Activated CD8-positive, alpha-beta T cell treated with anti-CD3 and anti-CD28 coated beads, Interleukin-2, amount 10 ng/mL, durations not matched to agents 7 days and 5 days (primary cell): ENCODE data around the gene TUBB4B. TPM values are rescaled to one million over a fixed set of nuclear protein-coding genes. Genes with fewer than 3 reads are reported as not detected.
"Not testable (repeated sequence)": the region's sequence is repeated elsewhere in the genome, so short reads cannot be mapped to it uniquely, and the experiment has no call there.

ENCODE experiments used
- ATAC-seq: fragments of 150-1000 bp; cut with Tn5 transposase; one replicate; pipeline ENCODE4 v1.10.0; 2021; ENCODE audit warnings: moderate library complexity
- CTCF ChIA-PET: fragments of 350-600 bp; sonication (Branson Sonifier 250); formaldehyde crosslinking; loops from one replicate; lab custom pipeline; 2021; ENCODE audit warnings: antibody characterized with exemption; lab: Charles Lee
- POLR2A ChIA-PET: fragments of 350-600 bp; sonication (Branson Sonifier 250); formaldehyde crosslinking; loops from one replicate; lab custom pipeline; 2021; ENCODE audit warnings: antibody characterized with exemption; lab: Charles Lee
- DNase-seq: peaks from one replicate; pipeline ENCODE4 v3.0.0-alpha.2; 2020
- H3K27ac Mint-ChIP-seq: one replicate; pipeline ENCODE4 v1.8.0; 2021; ENCODE audit warnings: mild to moderate bottlenecking, mixed read lengths
- H3K27me3 Mint-ChIP-seq: one replicate; pipeline ENCODE4 v1.8.0; 2021; ENCODE audit warnings: low read depth, mixed read lengths
- H3K36me3 Mint-ChIP-seq: one replicate; pipeline ENCODE4 v1.8.0; 2021; ENCODE audit warnings: low read depth, mixed read lengths
- H3K4me1 Mint-ChIP-seq: one replicate; pipeline ENCODE4 v1.8.0; 2021; ENCODE audit warnings: low read depth, mixed read lengths
- H3K4me3 Mint-ChIP-seq: one replicate; pipeline ENCODE4 v1.8.0; 2021; ENCODE audit warnings: mild to moderate bottlenecking, mixed read lengths
- H3K9me3 Mint-ChIP-seq: one replicate; pipeline ENCODE4 v1.8.0; 2022; ENCODE audit warnings: mixed read lengths; ENCODE audit not compliant: insufficient read depth
- total RNA-seq, 2 experiments: library from RNA; stranded (reverse); gene quantifications; one replicate each; pipeline ENCODE4 v1.2.3, GENCODE V29; 2021

TUBB4B gene
- total RNA-seq, 2 experiments from 2014 or later, result 417 to 432 TPM

DNA sequence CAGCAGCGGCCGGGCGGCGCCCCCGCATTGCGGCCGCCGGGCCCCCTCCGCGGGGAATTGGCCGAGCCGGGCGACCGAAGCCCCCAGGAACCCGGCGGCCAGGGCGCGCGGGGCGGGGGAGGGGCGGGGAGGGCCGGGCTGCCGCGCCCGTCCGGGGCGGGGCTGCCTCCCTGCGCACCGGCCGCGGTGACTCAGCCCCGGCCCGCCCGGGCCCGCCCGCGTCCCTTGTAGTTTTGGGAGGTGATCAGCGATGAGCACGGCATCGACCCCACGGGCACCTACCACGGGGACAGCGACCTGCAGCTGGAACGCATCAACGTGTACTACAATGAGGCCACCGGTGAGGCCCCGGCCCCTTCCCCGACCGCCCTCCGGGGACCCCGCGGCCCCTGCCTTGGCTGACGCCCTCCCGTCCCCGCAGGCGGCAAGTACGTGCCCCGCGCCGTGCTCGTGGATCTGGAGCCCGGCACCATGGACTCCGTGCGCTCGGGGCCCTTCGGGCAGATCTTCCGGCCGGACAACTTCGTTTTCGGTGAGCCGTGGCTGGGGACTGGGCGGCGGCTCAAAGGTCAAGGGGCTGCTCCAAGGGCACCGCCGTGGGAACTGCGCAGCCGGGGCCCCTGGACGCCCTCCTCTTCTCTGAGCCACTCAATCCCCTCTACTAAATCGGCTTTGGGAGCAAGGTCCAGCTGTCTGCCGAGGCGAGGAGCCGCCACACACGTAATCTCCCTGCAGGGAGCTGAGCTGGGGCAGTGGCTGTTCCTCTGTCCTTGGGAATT lies 592 bp downstream of the TUBB4B start:
- H3K4me3 Mint-ChIP-seq, result peak overlapping the region; percentile 86
- ATAC-seq, result peak; percentile 20
- H3K4me1 Mint-ChIP-seq, result peaks cover 38% of the 10 kb centered on the region
- H3K27ac Mint-ChIP-seq, result peak overlapping the region; percentile 87
- ChIA-PET POLR2A (interaction anchor here (0.8 to 3.8 kb wide), 18 partner anchors 13 to 377 kb away, joined by 3 to 87 read pairs (median 5); partner anchors contain the start of genes CYSRT1, EHMT1, EXD3 and MAN1B1), CTCF (interaction anchor here (1.3 to 5.0 kb wide), 4 partner anchors 13 to 146 kb away, joined by 3 to 32 read pairs (median 6); partner anchors contain the start of genes CYSRT1, NELFB and TOR4A)
- H3K27me3 Mint-ChIP-seq, result no peaks in the 10 kb centered on the region
- peak; percentile 69 for DNase-seq
- no peaks in the 10 kb centered on the region for H3K9me3 Mint-ChIP-seq
- H3K36me3 Mint-ChIP-seq, result peaks cover 31% of the 10 kb centered on the region

DNA sequence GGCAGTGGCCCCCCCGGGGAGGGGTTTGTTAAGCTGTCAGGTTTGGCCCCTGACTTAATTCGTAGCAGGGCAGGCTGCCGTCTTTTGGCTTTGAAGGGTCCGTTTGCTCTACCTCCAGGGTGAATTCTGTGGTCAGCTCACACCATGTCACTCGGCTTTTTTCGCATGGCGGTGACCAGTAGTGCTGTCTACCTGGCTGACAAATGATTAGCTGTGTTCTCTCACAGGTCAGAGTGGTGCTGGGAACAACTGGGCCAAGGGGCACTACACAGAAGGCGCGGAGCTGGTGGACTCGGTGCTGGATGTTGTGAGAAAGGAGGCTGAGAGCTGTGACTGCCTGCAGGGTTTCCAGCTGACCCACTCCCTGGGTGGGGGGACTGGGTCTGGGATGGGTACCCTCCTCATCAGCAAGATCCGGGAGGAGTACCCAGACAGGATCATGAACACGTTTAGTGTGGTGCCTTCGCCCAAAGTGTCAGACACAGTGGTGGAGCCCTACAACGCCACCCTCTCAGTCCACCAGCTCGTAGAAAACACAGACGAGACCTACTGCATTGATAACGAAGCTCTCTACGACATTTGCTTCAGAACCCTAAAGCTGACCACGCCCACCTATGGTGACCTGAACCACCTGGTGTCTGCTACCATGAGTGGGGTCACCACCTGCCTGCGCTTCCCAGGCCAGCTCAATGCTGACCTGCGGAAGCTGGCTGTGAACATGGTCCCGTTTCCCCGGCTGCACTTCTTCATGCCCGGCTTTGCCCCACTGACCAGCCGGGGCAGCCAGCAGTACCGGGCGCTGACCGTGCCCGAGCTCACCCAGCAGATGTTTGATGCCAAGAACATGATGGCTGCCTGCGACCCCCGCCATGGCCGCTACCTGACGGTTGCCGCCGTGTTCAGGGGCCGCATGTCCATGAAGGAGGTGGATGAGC lies 1.4 kb downstream of the TUBB4B start:
- ChIA-PET POLR2A (interaction anchor here (0.8 to 3.8 kb wide), 6 partner anchors 12 to 172 kb away, joined by 3 to 87 read pairs (median 6); partner anchors contain the start of genes MAN1B1, NELFB, SAPCD2 and TPRN), CTCF (interaction anchor here (1.2 to 5.0 kb wide), 3 partner anchors 12 to 208 kb away, joined by 3 to 32 read pairs (median 3); partner anchors contain the start of gene NELFB)
- H3K9me3 Mint-ChIP-seq, result no peaks in the 10 kb centered on the region
- H3K36me3 Mint-ChIP-seq, result peaks cover 31% of the 10 kb centered on the region
- DNase-seq (no peak), ATAC-seq (no peak)
- peak overlapping the region; percentile 87 for H3K27ac Mint-ChIP-seq
- H3K4me1 Mint-ChIP-seq, result peaks cover 35% of the 10 kb centered on the region
- H3K4me3 Mint-ChIP-seq, result peak overlapping the region; percentile 85
- no peaks in the 10 kb centered on the region for H3K27me3 Mint-ChIP-seq

DNA sequence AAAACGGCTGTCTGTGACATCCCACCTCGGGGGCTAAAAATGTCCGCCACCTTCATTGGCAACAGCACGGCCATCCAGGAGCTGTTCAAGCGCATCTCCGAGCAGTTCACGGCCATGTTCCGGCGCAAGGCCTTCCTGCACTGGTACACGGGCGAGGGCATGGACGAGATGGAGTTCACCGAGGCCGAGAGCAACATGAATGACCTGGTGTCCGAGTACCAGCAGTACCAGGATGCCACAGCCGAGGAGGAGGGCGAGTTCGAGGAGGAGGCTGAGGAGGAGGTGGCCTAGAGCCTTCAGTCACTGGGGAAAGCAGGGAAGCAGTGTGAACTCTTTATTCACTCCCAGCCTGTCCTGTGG lies 2.2 kb downstream of the TUBB4B start:
- CTCF ChIA-PET, result interaction anchor here (1.2 to 5.0 kb wide), 3 partner anchors 12 to 208 kb away, joined by 3 to 32 read pairs (median 3); partner anchors contain the start of gene NELFB
- Mint-ChIP-seq H3K4me1 (peaks cover 32% of the 10 kb centered on the region), H3K4me3 (peak overlapping the region; percentile 85), H3K36me3 (peaks cover 31% of the 10 kb centered on the region)
- H3K27me3 Mint-ChIP-seq, H3K27ac Mint-ChIP-seq, ATAC-seq, DNase-seq, H3K9me3 Mint-ChIP-seq: not testable (repeated sequence)
- POLR2A ChIA-PET, result interaction anchor here (1.2 to 3.8 kb wide), 4 partner anchors 11 to 173 kb away, joined by 3 to 87 read pairs (median 8); partner anchors contain the start of genes MAN1B1, NELFB and SAPCD2

DNA sequence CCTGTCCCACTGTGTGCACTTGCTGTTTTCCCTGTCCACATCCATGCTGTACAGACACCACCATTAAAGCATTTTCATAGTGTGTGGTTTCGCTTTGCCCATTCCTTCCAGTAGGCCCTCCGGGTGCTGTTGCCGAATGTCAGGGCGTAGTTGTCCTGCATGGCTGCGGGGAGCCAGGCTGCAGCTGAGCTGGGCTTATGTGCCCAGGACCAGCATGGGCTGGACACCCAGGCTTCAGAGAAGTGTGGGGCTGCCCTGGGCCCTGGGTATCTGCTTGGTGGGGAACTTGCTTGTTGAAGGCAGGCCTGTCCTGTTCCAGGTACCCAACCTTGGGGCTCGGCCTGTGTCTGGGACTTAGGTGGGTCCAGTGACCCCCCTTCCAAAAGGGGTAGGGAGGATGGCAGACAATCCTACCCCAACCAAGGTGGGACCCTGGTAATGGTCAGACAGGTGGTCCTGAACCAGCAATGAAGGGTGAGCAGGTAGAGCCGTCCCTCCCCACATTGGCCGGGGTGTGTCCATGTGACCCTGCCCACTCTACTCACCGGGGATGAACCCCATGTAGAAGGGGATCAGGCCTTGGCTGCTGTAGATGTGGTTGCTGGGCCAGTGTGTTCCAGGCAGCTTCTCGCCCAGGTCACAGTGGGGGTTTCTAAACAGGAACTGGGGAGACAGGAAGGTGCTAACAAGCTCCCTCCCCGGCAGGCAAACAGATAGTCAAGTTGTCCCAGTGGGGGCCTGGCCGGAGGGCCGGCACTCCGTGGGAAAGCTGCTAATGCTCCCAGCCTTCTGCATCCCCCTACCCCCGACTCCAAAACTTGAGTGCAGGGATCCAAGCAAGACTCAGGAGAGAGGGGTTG lies 2.8 kb downstream of the TUBB4B start:
- Mint-ChIP-seq H3K4me3 (peak overlapping the region; percentile 85), H3K27ac (peak overlapping the region; percentile 43), H3K27me3 (no peaks in the 10 kb centered on the region), H3K9me3 (no peaks in the 10 kb centered on the region), H3K36me3 (peaks cover 31% of the 10 kb centered on the region), H3K4me1 (peaks cover 26% of the 10 kb centered on the region)
- POLR2A ChIA-PET, result interaction anchor here (1.0 to 3.8 kb wide), 5 partner anchors 11 to 174 kb away, joined by 3 to 87 read pairs (median 7); partner anchors contain the start of genes NELFB and SAPCD2
- CTCF ChIA-PET, result interaction anchor here (1.3 kb wide), 1 partner anchor 43 kb away, joined by 3 read pairs; no protein-coding TSS in a partner anchor
- DNase-seq (no peak), ATAC-seq (no peak)

DNA sequence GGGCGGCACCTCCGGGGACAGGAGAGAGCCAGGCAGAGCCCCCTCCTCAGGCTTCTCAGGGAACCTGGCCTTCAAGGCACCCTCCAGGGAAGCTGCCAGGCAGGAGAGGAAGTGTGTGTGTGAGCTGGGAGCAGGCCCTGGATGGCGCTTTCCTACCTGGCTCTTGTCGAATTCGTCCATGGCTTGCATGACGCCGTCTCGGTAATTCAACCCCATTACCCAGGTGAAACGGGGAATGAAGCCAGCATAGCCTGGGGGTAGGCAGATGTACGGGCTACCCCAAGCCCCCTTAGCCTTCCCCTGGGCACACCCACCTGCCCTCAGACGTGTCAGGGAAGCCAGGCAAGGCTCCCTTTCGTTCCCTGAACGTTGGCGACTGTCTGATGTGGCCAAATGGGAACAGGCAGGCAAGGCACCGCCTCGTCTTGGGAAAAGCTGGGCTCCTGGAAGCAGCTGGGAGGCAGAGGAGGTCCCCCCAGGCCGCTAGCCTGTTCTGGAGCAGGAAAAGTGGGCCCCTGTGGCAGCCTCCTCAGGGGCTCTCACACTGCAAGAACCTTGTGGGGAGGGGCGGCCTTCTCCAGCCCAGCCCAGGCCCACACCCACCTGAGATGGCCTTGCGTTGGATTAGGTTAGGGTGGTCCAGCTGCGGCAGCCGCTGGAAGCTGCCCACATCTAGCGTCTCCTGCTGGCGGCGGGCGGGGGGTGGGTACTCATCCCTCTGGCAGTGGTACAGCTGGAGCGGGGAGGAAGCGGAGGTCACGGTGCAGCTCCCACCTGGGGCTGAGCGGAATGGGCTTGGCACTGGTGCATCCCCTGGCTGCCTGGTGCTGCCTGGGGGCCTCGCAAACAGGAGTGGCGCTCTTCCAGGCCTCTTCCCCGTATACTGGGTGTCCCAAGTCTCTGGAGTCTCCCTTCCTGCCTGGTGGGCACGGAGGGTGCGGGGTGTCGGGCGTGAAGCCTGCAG lies 3.7 kb downstream of the TUBB4B start:
- no peak overlapping the region for H3K4me3 Mint-ChIP-seq
- H3K27ac Mint-ChIP-seq, result peak overlapping the region; percentile 43
- ChIA-PET POLR2A (interaction anchor here (0.6 to 2.5 kb wide), 5 partner anchors 8 to 382 kb away, joined by 3 to 14 read pairs (median 3); partner anchors contain the start of gene NELFB), CTCF (interaction anchor here (1.0 to 1.2 kb wide), 2 partner anchors 8 to 10 kb away, joined by 3 to 5 read pairs; partner anchors contain the start of gene NELFB)
- no peaks in the 10 kb centered on the region for H3K9me3 Mint-ChIP-seq
- DNase-seq (no peak), ATAC-seq (no peak)
- peaks cover 22% of the 10 kb centered on the region for H3K4me1 Mint-ChIP-seq
- H3K27me3 Mint-ChIP-seq, result no peaks in the 10 kb centered on the region
- peaks cover 27% of the 10 kb centered on the region for H3K36me3 Mint-ChIP-seq

DNA sequence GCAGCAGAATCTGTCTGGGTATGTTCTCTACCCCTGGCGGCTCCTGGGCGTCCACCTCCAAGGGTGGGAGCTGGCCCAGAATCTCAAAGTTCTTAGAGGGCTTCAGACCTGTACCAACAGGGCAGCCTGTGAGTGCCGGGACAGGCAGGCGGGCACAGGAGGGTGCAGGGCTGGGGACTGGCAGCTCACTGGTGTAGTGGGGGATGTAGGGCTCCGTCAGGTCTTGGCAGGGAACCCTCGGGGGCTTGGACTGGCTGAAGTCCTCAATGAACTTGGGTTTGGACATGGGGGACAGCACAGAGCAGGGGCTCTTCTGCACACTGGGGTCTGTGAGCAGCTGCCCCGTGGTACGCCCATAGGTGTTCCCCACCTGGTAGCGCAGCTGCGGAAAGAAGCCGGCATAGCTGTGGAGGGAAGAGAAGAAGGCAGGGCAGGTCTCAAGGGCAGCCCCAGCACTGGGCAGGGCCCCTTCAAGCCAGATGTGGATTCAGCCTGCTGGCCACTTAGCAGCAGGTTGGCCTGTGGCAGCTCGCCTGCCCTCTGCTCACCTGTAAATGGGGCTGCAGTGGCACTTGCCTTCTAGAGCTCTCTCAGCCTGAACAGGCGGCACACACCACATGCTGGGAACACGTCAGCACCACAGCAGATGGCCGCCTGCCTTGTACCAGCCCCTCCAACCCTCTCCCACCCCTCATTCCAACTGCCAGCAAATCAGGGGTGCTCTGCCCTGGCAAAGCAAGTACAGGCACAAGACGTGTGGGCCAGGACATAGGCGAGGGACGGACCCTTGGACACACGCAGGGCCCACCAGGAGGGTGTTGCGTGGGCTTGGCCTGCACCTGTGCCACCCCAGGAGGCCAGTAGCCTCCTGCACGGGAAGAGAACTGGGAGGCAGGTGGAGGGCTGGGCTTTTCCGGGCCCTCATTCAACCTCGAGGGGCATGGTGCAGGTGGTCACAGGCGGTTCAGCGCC lies 4.6 kb downstream of the TUBB4B start:
- Mint-ChIP-seq H3K36me3 (peaks cover 27% of the 10 kb centered on the region), H3K27ac (no peak overlapping the region), H3K4me1 (peaks cover 22% of the 10 kb centered on the region), H3K27me3 (no peaks in the 10 kb centered on the region), H3K4me3 (no peak overlapping the region), H3K9me3 (no peaks in the 10 kb centered on the region)
- no peak for DNase-seq
- ChIA-PET POLR2A (interaction anchor here (0.6 to 2.5 kb wide), 3 partner anchors 9 to 343 kb away, joined by 3 to 14 read pairs (median 5); partner anchors contain the start of gene NELFB), CTCF (interaction anchor here (1.0 to 1.2 kb wide), 2 partner anchors 9 kb away, joined by 3 to 5 read pairs; partner anchors contain the start of gene NELFB)
- ATAC-seq, result no peak

DNA sequence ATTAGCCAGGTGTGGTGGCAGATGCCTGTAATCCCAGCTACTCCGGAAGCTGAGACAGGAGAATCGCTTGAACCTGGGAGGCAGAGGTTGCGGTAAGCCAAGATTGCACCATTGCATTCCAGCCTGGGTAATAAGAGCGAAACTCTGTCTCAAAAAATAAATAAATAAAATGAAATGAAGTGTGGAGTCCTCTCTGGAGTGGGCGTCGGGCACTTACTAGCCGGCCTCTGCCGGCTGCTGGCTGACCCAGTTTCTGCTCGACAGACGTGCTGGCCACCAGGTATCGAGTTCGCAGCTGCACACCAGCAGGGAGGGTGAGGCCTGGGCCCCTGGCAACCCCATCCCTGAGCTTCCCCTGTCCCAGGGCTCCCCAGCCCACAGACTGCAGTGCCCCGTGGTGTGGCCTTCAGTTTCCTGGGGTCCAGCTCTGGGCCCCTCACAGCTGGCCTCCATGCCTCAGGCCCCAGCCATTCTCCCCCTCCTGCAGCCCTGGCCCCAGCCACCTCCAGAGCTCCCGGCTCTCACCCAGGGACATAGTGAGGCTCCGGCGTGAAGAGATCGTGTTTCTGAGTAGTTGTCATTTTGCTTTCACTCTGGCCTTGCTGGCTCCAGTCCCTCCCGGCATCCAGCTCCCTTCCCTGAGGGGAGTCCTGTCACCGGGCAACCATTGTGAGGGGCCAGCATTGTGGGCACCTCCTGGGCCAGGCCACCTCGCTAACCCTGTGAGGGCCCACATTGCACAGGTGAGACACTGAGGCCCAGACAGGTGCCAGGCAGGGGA lies 6.2 kb downstream of the TUBB4B start:
- H3K27ac Mint-ChIP-seq, result no peak overlapping the region
- H3K4me3 Mint-ChIP-seq, result no peak overlapping the region
- no peaks in the 10 kb centered on the region for H3K27me3 Mint-ChIP-seq
- H3K36me3 Mint-ChIP-seq, result peaks cover 17% of the 10 kb centered on the region
- ChIA-PET CTCF (interaction anchor here (1.0 kb wide), 1 partner anchor 10 kb away, joined by 6 read pairs; no protein-coding TSS in a partner anchor), POLR2A (no interaction called here)
- H3K4me1 Mint-ChIP-seq, result peaks cover 19% of the 10 kb centered on the region
- no peak for DNase-seq
- H3K9me3 Mint-ChIP-seq, result no peaks in the 10 kb centered on the region
- ATAC-seq, result no peak

DNA sequence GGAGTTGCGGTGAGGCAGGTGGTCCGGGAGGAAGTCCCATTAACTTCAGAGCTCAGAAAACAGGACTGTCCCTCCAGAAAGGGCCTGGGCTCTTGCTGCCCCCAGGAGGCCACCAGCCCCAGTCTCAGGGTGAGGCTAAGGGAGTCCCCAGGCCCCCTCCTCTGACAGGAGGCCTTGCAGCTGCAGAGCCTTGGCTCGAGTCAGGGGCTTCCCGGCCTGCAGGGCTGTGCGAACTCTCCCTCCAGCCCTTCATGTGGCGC lies 6.8 kb downstream of the TUBB4B start:
- ATAC-seq (no peak), DNase-seq (no peak)
- no peaks in the 10 kb centered on the region for H3K9me3 Mint-ChIP-seq
- ChIA-PET CTCF (interaction anchor here (1.0 kb wide), 1 partner anchor 11 kb away, joined by 6 read pairs; no protein-coding TSS in a partner anchor), POLR2A (no interaction called here)
- no peaks in the 10 kb centered on the region for H3K27me3 Mint-ChIP-seq
- no peak overlapping the region for H3K27ac Mint-ChIP-seq
- H3K4me3 Mint-ChIP-seq, result no peak overlapping the region
- peaks cover 14% of the 10 kb centered on the region for H3K4me1 Mint-ChIP-seq
- H3K36me3 Mint-ChIP-seq, result peaks cover 12% of the 10 kb centered on the region
